ENCODE results near the gene HMGCS2.
A peak's percentile ranks its signal among the peaks of the same experiment; 100 is the strongest.
"Not testable (repeated sequence)": the region's sequence is repeated elsewhere in the genome, so short reads cannot be mapped to it uniquely, and the experiment has no call there.

The HMGCS2 gene

GRCh38 chr1:119731741-119732430, 36.8 kb downstream of the HMGCS2 start:
- DNase-seq (ENCODE audit: low read depth), result no peak

GRCh38 chr1:119731060-119731459, 37.6 kb downstream of the HMGCS2 start:
- no peak for DNase-seq (ENCODE audit: low read depth)

GRCh38 chr1:119729044-119729443, 39.7 kb downstream of the HMGCS2 start:
- no peak for DNase-seq (ENCODE audit: low read depth)

- DNase-seq (ENCODE audit: low read depth), result no peak
Observed at GRCh38 chr1:119727991-119728390, 40.7 kb downstream of the HMGCS2 start.

GRCh38 chr1:119725626-119726025, 43.1 kb downstream of the HMGCS2 start:
- DNase-seq (ENCODE audit: low read depth), result no peak

GRCh38 chr1:119724611-119725218, 44.0 kb downstream of the HMGCS2 start:
- DNase-seq (ENCODE audit: low read depth), result no peak

GRCh38 chr1:119721896-119722295, 46.8 kb downstream of the HMGCS2 start:
- no peak for DNase-seq (ENCODE audit: low read depth)

GRCh38 chr1:119720866-119721440, 47.8 kb downstream of the HMGCS2 start:
- no peak for DNase-seq (ENCODE audit: low read depth)

GRCh38 chr1:119718972-119719371, 49.7 kb downstream of the HMGCS2 start:
- no peak for DNase-seq (ENCODE audit: low read depth)

- no peak for DNase-seq (ENCODE audit: low read depth)
Observed at GRCh38 chr1:119718409-119718808, 50.3 kb downstream of the HMGCS2 start.

GRCh38 chr1:119715542-119715941, 53.2 kb downstream of the HMGCS2 start:
- no peak for DNase-seq (ENCODE audit: low read depth)

GRCh38 chr1:119714583-119714982, 54.1 kb downstream of the HMGCS2 start:
- DNase-seq (ENCODE audit: low read depth), result no peak

GRCh38 chr1:119713749-119714456, 54.8 kb downstream of the HMGCS2 start:
- DNase-seq (ENCODE audit: low read depth), result no peak

GRCh38 chr1:119713039-119713748, 55.5 kb downstream of the HMGCS2 start:
- DNase-seq (ENCODE audit: low read depth), result peak; percentile 14

- peak; percentile 66 for DNase-seq (ENCODE audit: low read depth)
Observed at GRCh38 chr1:119712342-119713038, 56.2 kb downstream of the HMGCS2 start.

GRCh38 chr1:119711804-119712341, 56.8 kb downstream of the HMGCS2 start, which contains the start of gene PHGDH:
Gene PHGDH (plus strand): TSS chr1:119711934. CDS start chr1:119712023, 89 bp downstream.
- DNase-seq (ENCODE audit: low read depth), result peak; percentile 78

- DNase-seq (ENCODE audit: low read depth), result not testable (repeated sequence)
Observed at GRCh38 chr1:119711356-119711803, 57.3 kb downstream of the HMGCS2 start.

- DNase-seq (ENCODE audit: low read depth), result not testable (repeated sequence)
Observed at GRCh38 chr1:119706599-119706998, 62.1 kb downstream of the HMGCS2 start.

GRCh38 chr1:119703666-119704450, 64.8 kb downstream of the HMGCS2 start:
- no peak for DNase-seq (ENCODE audit: low read depth)

GRCh38 chr1:119702384-119702783, 66.3 kb downstream of the HMGCS2 start:
- peak; percentile 70 for DNase-seq (ENCODE audit: low read depth)

All from HS-27A (cell line).